GM13977 (cell line): Measurements from ENCODE around the gene DNAJC5G.

Source experiments
- DNase-seq: peaks from one replicate; pipeline ENCODE4 v3.0.0; 2012; ENCODE audit warnings: low spot score
- in situ Hi-C: fragments of 300-500 bp; cut with MboI; formaldehyde crosslinking; loops from one replicate; pipeline ENCODE4 v1.12.0; 2022; ENCODE audit warnings: low sequenced_read_pairs, low pct_unique_long_range_greater_than_20kb, mixed read lengths, inconsistent platforms; ENCODE audit not compliant: unreplicated experiment
- TF ChIP-seq, protein P1 (sequence below): IDR thresholded peaks from 2 replicates; pipeline ENCODE4 v1.5.1; 2012; ENCODE audit warnings: mild to moderate bottlenecking, control low read depth; ENCODE audit not compliant: insufficient read depth; ENCODE audit errors: extremely low read depth, missing control alignments

DNAJC5G gene

GRCh38 chr2:27275211-27276150 is at the start of gene DNAJC5G:
TSS of gene DNAJC5G (plus strand) at chr2:27275433. CDS start at chr2:27276729, 1,296 bp downstream.
- in situ Hi-C loops, result loop anchor here (25.0 kb wide), 2 partner anchors 313 to 438 kb away; partner anchors contain the start of genes DPYSL5 and MAPRE3
- TF ChIP-seq, protein P1, sequence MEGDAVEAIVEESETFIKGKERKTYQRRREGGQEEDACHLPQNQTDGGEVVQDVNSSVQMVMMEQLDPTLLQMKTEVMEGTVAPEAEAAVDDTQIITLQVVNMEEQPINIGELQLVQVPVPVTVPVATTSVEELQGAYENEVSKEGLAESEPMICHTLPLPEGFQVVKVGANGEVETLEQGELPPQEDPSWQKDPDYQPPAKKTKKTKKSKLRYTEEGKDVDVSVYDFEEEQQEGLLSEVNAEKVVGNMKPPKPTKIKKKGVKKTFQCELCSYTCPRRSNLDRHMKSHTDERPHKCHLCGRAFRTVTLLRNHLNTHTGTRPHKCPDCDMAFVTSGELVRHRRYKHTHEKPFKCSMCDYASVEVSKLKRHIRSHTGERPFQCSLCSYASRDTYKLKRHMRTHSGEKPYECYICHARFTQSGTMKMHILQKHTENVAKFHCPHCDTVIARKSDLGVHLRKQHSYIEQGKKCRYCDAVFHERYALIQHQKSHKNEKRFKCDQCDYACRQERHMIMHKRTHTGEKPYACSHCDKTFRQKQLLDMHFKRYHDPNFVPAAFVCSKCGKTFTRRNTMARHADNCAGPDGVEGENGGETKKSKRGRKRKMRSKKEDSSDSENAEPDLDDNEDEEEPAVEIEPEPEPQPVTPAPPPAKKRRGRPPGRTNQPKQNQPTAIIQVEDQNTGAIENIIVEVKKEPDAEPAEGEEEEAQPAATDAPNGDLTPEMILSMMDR, result no peak
- no peak for DNase-seq

DNA sequence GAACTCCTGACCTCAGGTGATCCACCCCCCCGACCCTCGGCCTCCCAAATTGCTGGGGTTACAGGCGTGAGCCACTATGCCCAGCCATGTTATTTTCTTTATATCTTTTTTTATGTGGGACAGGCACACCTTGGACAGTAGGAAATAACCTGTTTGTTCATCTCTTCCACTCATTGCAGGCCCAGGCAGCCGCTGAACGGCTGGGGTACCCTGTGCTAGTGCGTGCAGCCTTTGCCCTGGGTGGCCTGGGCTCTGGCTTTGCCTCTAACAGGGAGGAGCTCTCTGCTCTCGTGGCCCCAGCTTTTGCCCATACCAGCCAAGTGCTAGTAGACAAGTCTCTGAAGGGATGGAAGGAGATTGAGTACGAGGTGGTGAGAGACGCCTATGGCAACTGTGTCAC is 49.7 kb upstream of the DNAJC5G start:
- in situ Hi-C loops, result no loop called here
- TF ChIP-seq, protein P1, result no peak
- DNase-seq, result no peak

- in situ Hi-C loops, result no loop called here
- DNase-seq, result no peak
- TF ChIP-seq, protein P1, result no peak
Observed at GRCh38 chr2:27227501-27227900, 47.7 kb upstream of the DNAJC5G start.

GRCh38 chr2:27231921-27232320 is 43.3 kb upstream of the DNAJC5G start:
- in situ Hi-C loops, result no loop called here
- no peak for DNase-seq
- TF ChIP-seq, protein P1, result no peak

- TF ChIP-seq, protein P1, result no peak
- DNase-seq, result no peak
- in situ Hi-C loops, result no loop called here
Observed at GRCh38 chr2:27233341-27233740, 41.9 kb upstream of the DNAJC5G start.

DNA sequence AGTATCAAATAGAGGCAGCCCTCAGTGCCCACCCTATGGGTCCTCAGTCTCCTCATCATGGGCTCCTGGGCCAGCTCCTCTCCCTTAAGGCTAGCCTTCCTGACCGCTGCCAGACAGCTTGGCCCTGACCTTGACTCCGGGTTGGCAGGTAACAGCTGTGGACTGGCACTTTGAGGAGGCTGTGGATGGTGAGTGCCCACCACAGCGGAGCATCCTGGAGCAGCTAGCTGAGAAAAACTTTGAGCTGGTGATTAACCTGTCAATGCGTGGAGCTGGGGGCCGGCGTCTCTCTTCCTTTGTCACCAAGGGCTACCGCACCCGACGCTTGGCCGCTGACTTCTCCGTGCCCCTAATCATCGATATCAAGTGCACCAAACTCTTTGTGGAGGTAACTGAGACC is 39.1 kb upstream of the DNAJC5G start:
- TF ChIP-seq, protein P1, result no peak
- in situ Hi-C loops, result no loop called here
- no peak for DNase-seq
